Skeletal muscle satellite cell (primary cell): ENCODE results near the gene URB1.
"Not testable (repeated sequence)": the region's sequence is repeated elsewhere in the genome, so short reads cannot be mapped to it uniquely, and the experiment has no call there.

ENCODE experiments used
- H3K27me3 ChIP-seq: 2 replicates; pipeline ENCODE4 v1.7.0; 2013; ENCODE audit warnings: low read length; ENCODE audit not compliant: control insufficient read depth, insufficient read depth
- H3K36me3 ChIP-seq: 2 replicates; pipeline ENCODE4 v1.7.0; 2013; ENCODE audit warnings: mild to moderate bottlenecking, control low read depth, low read length; ENCODE audit not compliant: insufficient read depth
- H3K4me1 ChIP-seq: 2 replicates; pipeline ENCODE4 v1.7.0; 2013; ENCODE audit warnings: low read length; ENCODE audit not compliant: control insufficient read depth, insufficient read depth
- H3K4me2 ChIP-seq: 2 replicates; pipeline ENCODE4 v1.7.0; 2013; ENCODE audit warnings: mild to moderate bottlenecking, low read length
- H3K4me3 ChIP-seq: 2 replicates; pipeline ENCODE4 v1.7.0; 2013; ENCODE audit warnings: low read length
- H3K9ac ChIP-seq: 2 replicates; pipeline ENCODE4 v1.7.0; 2013; ENCODE audit warnings: mild to moderate bottlenecking, low read depth, low read length, moderate library complexity
- H3K9me3 ChIP-seq: replicated peaks from 2 replicates; pipeline ENCODE4 v1.7.0; 2013; ENCODE audit warnings: mild to moderate bottlenecking, control low read depth, low read length

Gene URB1

DNA sequence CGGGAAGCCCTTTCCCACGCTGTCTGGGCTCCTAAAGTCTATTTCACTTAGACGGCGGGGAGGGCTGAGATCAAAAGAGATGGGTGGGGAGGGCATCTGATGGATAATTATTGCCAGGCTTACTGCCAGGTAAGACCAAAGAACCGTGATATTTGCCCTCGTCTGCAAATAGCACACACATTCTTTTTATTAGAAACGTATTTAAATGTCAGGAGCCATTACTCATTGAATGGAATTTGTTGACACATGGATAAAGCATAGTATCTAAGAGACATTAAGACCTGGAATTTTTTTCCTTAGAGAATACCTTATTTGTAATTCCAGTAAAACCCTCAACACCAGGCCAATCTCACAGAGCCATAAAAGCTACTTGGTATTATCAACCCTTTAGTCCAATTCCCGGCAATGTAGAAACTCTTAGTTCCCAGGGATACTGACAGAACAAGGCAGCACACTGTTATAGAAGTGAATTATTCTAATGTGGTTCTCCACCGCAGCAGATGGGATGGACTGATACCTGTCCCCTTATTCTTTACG is 10.6 kb downstream of the URB1 start:
- H3K9ac ChIP-seq: peak overlapping the region; percentile 73
- peak overlapping the region; percentile 11 for H3K4me2 ChIP-seq
- H3K36me3 ChIP-seq: peaks cover 56% of the 10 kb centered on the region

DNA sequence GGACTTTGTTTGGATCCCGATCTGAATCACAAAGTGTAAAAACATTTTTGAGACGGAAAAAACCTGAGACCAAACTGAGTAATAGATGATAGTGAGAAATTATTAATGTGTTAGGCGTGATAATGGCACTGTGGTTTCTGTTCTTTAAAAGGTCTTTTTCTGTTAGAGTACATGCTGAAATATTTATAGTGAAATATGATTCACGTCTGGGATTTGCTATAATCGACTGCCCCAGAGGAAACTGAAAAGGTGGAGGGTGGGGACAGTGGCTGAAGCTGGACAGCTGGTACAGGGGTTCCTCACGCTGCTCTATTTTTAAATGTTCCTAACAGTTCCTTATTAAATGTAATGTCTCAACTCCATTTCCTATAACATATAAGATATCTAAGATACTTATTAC is 11.2 kb downstream of the URB1 start:
- H3K9ac ChIP-seq: peak overlapping the region; percentile 73
- H3K4me2 ChIP-seq: peak overlapping the region; percentile 11
- H3K4me1 ChIP-seq: peaks cover 56% of the 10 kb centered on the region
- H3K9me3 ChIP-seq: no peaks in the 10 kb centered on the region
- H3K27me3 ChIP-seq: no peaks in the 10 kb centered on the region
- peaks cover 62% of the 10 kb centered on the region for H3K36me3 ChIP-seq
- H3K4me3 ChIP-seq: no peak overlapping the region

More for the DNA sequence above, 10.6 kb downstream of the URB1 start:
- Histone ChIP-seq H3K27me3 (no peaks in the 10 kb centered on the region), H3K4me3 (no peak overlapping the region), H3K9me3 (no peaks in the 10 kb centered on the region), H3K4me1 (peaks cover 62% of the 10 kb centered on the region)

GRCh38 chr21:32380940-32381339 is 11.9 kb downstream of the URB1 start:
- Histone ChIP-seq H3K27me3 (no peaks in the 10 kb centered on the region), H3K4me2 (no peak overlapping the region), H3K9ac (peak overlapping the region; percentile 73), H3K36me3 (peaks cover 63% of the 10 kb centered on the region), H3K9me3 (no peaks in the 10 kb centered on the region), H3K4me3 (no peak overlapping the region), H3K4me1 (peaks cover 50% of the 10 kb centered on the region)

- Histone ChIP-seq H3K27me3 (no peaks in the 10 kb centered on the region), H3K36me3 (peaks cover 73% of the 10 kb centered on the region), H3K4me2 (no peak overlapping the region), H3K9me3 (no peaks in the 10 kb centered on the region), H3K4me1 (peaks cover 47% of the 10 kb centered on the region), H3K9ac (peak overlapping the region; percentile 50), H3K4me3 (no peak overlapping the region)
Measured at GRCh38 chr21:32378956-32379355, 13.9 kb downstream of the URB1 start.

- Histone ChIP-seq H3K4me2 (no peak overlapping the region), H3K27me3 (no peaks in the 10 kb centered on the region), H3K9me3 (no peaks in the 10 kb centered on the region), H3K4me3 (no peak overlapping the region), H3K9ac (no peak overlapping the region), H3K4me1 (peaks cover 45% of the 10 kb centered on the region), H3K36me3 (peaks cover 65% of the 10 kb centered on the region)
Measured at GRCh38 chr21:32377991-32378390, 14.8 kb downstream of the URB1 start.

- H3K4me2 ChIP-seq: no peak overlapping the region
- peaks cover 61% of the 10 kb centered on the region for H3K36me3 ChIP-seq
- no peaks in the 10 kb centered on the region for H3K9me3 ChIP-seq
- H3K27me3 ChIP-seq: no peaks in the 10 kb centered on the region
- no peak overlapping the region for H3K9ac ChIP-seq
- H3K4me3 ChIP-seq: no peak overlapping the region
- peaks cover 45% of the 10 kb centered on the region for H3K4me1 ChIP-seq
Measured at GRCh38 chr21:32377506-32377905, 15.3 kb downstream of the URB1 start.

- H3K4me3 ChIP-seq: no peak overlapping the region
- H3K36me3 ChIP-seq: peaks cover 62% of the 10 kb centered on the region
- H3K4me2 ChIP-seq: no peak overlapping the region
- no peaks in the 10 kb centered on the region for H3K9me3 ChIP-seq
- H3K4me1 ChIP-seq: peaks cover 24% of the 10 kb centered on the region
- H3K9ac ChIP-seq: peak overlapping the region; percentile 4
- no peaks in the 10 kb centered on the region for H3K27me3 ChIP-seq
Measured at GRCh38 chr21:32372755-32373154, 20.1 kb downstream of the URB1 start.

- Histone ChIP-seq H3K27me3 (no peaks in the 10 kb centered on the region), H3K4me2 (peak overlapping the region; percentile 70), H3K9me3 (no peaks in the 10 kb centered on the region), H3K4me3 (no peak overlapping the region), H3K36me3 (peaks cover 62% of the 10 kb centered on the region), H3K4me1 (peaks cover 24% of the 10 kb centered on the region), H3K9ac (peak overlapping the region; percentile 61)
Measured at GRCh38 chr21:32371913-32372314, 20.9 kb downstream of the URB1 start.

- H3K27me3 ChIP-seq: no peaks in the 10 kb centered on the region
- peak overlapping the region; percentile 37 for H3K4me2 ChIP-seq
- H3K4me1 ChIP-seq: peaks cover 24% of the 10 kb centered on the region
- peaks cover 64% of the 10 kb centered on the region for H3K36me3 ChIP-seq
- H3K9ac ChIP-seq: peak overlapping the region; percentile 61
- no peaks in the 10 kb centered on the region for H3K9me3 ChIP-seq
- no peak overlapping the region for H3K4me3 ChIP-seq
Measured at GRCh38 chr21:32370998-32371766, 21.6 kb downstream of the URB1 start.

- peaks cover 69% of the 10 kb centered on the region for H3K36me3 ChIP-seq
- H3K9me3 ChIP-seq, H3K9ac ChIP-seq, H3K4me3 ChIP-seq, H3K4me2 ChIP-seq, H3K27me3 ChIP-seq: not testable (repeated sequence)
- H3K4me1 ChIP-seq: peaks cover 24% of the 10 kb centered on the region
Measured at GRCh38 chr21:32368961-32369360, 23.9 kb downstream of the URB1 start.

DNA sequence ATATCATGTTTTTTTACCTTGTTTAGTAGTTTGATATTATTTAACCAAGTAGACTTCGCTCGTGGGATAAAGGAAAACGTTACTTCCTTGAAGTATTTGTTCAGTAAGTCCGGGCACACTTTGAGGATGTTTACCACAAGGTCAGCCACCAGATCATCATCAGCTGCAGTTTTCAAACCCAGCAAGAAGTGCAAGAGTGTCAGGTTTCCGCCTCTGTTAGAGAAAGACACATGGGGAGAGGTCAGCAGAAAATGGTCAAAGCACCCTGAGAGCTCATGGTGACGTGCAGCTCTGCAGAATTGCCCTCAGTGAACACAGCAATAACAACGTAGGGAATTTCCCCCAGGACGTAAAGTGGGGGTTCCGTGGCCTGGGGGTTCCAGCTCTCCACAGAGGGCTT is 24.4 kb downstream of the URB1 start:
- H3K27me3 ChIP-seq: no peaks in the 10 kb centered on the region
- peaks cover 24% of the 10 kb centered on the region for H3K4me1 ChIP-seq
- H3K9me3 ChIP-seq: no peaks in the 10 kb centered on the region
- H3K4me3 ChIP-seq: no peak overlapping the region
- H3K4me2 ChIP-seq: no peak overlapping the region
- H3K9ac ChIP-seq: no peak overlapping the region
- H3K36me3 ChIP-seq: peaks cover 73% of the 10 kb centered on the region

- H3K27me3 ChIP-seq: no peaks in the 10 kb centered on the region
- no peak overlapping the region for H3K9ac ChIP-seq
- peaks cover 15% of the 10 kb centered on the region for H3K4me1 ChIP-seq
- no peak overlapping the region for H3K4me3 ChIP-seq
- H3K4me2 ChIP-seq: no peak overlapping the region
- H3K9me3 ChIP-seq: no peaks in the 10 kb centered on the region
- peaks cover 80% of the 10 kb centered on the region for H3K36me3 ChIP-seq
Measured at GRCh38 chr21:32367158-32367557, 25.7 kb downstream of the URB1 start.
